Lower leg skin (tissue), 4 donors: ENCODE data around the gene METTL24. TPM values are rescaled to one million over a fixed set of nuclear protein-coding genes. Genes with fewer than 3 reads are reported as not detected.
"Not testable (repeated sequence)": the region's sequence is repeated elsewhere in the genome, so short reads cannot be mapped to it uniquely, and the experiment has no call there.

Experiments
- DNase-seq, 2 donors: peaks; one replicate each; pipeline ENCODE4 v3.0.0-alpha.2; 2019; ENCODE audit warnings: low spot score in 2 of 2
- H3K4me3 ChIP-seq: fragments of 200-600 bp; sonication (generic); 2 replicates; pipeline ENCODE4 v1.5.1; 2017; ENCODE audit warnings: mild to moderate bottlenecking, low read depth; ENCODE audit not compliant: poor library complexity, severe bottlenecking
- POLR2A ChIP-seq, 2 donors: fragments of 450-650 bp; IDR thresholded peaks; one replicate each; pipeline ENCODE4 v1.6.1; 2016 to 2017; ENCODE audit warnings: antibody characterized with exemption in 2 of 2, mild to moderate bottlenecking in 1 of 2, moderate library complexity in 1 of 2
- WGBS, 2 donors: methylation state at CpG; one replicate each; pipeline ENCODE4 v1.1.5; 2018; 5-methylcytosine and 5-hydroxymethylcytosine counted together
- intact Hi-C: fragments of 100-400 bp; cut with DNase I; formaldehyde crosslinking; loops from one replicate; pipeline ENCODE4 v1.15.0; 2023; ENCODE audit warnings: low total_unique reads
- total RNA-seq, 4 donors: library from RNA; depleted of rRNA; stranded (reverse); fragments of >200 nt; gene quantifications; one replicate each; pipeline ENCODE4 v1.1.0, GENCODE V29; 2016
- TF ChIP-seq, protein P1 (sequence below), 3 donors: fragments of 450-650 bp; IDR thresholded peaks; one replicate each; pipeline ENCODE4 v1.5.1; 2016; ENCODE audit warnings: antibody characterized with exemption in 3 of 3, mild to moderate bottlenecking in 3 of 3, moderate library complexity in 2 of 3

METTL24 gene
- total RNA-seq, 4 donors from 2014 or later, result 0.22 to 2.5 (median 1.8) TPM; not detected in 1

DNA sequence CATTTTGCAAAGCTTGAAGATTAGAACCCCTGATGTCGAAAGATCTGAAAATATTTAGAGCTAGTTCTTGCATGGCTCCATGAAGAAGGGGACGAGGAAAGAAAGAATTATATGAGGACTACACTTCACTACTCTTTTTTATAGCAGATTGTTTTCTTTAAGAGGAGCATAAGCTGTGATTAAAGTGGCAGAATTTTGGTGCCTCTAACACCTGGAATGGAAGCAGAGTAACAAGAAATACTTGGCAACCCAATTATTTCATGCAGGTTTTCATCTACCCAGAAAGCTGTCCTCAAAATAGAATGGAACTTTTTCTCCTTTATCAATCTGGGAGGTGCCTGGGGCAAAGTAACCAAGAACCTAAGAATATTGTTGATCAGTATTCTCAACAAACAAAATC is 4.0 kb downstream of the METTL24 start:
- no peak for DNase-seq
- H3K4me3 ChIP-seq, result no peak overlapping the region
- TF ChIP-seq, protein P1, sequence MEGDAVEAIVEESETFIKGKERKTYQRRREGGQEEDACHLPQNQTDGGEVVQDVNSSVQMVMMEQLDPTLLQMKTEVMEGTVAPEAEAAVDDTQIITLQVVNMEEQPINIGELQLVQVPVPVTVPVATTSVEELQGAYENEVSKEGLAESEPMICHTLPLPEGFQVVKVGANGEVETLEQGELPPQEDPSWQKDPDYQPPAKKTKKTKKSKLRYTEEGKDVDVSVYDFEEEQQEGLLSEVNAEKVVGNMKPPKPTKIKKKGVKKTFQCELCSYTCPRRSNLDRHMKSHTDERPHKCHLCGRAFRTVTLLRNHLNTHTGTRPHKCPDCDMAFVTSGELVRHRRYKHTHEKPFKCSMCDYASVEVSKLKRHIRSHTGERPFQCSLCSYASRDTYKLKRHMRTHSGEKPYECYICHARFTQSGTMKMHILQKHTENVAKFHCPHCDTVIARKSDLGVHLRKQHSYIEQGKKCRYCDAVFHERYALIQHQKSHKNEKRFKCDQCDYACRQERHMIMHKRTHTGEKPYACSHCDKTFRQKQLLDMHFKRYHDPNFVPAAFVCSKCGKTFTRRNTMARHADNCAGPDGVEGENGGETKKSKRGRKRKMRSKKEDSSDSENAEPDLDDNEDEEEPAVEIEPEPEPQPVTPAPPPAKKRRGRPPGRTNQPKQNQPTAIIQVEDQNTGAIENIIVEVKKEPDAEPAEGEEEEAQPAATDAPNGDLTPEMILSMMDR (IDR thresholded peaks at IDR 0.05), result no peak
- TF ChIP-seq POLR2A (IDR thresholded peaks at IDR 0.05), result no peak
- intact Hi-C loops, result no loop called here
- WGBS, 2 donors, result 93 to 96% methylated on average over 2 of the region's 2 CpGs

DNA sequence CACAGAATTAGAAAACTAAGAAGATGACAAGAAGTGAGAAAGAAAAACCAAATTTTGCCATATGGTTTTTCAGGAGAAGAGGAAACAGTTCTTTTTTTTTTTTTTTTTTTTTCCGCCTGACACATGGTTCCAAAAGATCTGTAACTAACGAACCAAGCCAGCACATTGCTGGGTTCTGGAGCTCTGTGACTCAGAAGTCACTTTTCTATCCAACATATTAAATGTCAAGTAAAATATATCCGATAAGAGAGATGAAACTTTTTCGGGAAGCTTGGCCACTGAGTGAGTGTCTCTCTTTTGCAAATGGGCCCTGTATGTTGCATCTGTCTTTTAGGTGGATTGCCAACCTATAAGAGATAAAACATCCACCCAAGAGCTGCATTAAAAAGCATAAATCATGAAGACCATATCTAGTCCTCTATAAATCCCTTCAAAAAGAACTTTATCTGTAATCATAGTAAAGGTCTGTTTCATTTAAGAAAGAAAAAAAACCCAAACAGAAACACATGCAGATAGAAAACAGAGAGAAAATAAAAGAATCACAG is 4.6 kb downstream of the METTL24 start:
- TF ChIP-seq, protein P1 (IDR thresholded peaks at IDR 0.05), result no peak
- no peak for TF ChIP-seq POLR2A (IDR thresholded peaks at IDR 0.05)
- H3K4me3 ChIP-seq, result no peak overlapping the region
- DNase-seq, result no peak
- 56 to 63% methylated on average over 4 of the region's 4 CpGs for WGBS, 2 donors
- intact Hi-C loops, result no loop called here

DNA sequence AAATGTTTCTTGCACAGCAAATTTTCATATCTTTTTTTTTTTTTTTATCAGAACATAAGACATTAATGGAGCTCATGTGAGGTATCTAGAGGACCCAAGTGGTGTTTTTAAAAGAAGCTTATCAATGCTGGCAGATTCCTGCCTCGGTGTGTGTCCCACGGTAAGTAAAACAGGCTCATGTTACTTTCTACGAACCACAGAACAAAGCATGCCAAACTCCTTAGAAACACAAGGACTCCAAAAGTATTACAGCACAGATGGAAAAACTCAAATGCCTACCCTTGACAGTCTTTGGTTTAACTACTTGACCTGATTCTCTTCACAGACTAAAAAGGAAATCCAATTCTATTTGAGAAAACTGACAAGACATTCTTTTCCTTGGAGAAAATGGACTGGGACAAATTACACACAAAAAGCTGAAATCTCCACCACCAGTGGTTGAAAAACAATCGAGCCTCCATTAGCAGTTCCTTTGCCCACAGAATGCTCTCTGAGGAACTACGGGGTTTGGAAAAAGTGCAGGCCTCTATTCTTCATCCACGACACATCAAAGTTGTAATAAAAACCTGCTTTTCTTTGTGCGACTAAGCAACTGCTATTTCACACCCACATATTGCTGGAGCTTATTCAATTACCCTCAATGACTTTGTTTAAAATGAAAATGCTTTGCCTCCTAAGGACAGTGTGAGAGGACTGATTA is 5.4 kb downstream of the METTL24 start:
- H3K4me3 ChIP-seq, result no peak overlapping the region
- intact Hi-C loops, result no loop called here
- 52 to 60% methylated on average over 7 of the region's 7 CpGs for WGBS, 2 donors
- no peak for TF ChIP-seq POLR2A (IDR thresholded peaks at IDR 0.05)
- TF ChIP-seq, protein P1 (IDR thresholded peaks at IDR 0.05), result no peak
- DNase-seq, result no peak

DNA sequence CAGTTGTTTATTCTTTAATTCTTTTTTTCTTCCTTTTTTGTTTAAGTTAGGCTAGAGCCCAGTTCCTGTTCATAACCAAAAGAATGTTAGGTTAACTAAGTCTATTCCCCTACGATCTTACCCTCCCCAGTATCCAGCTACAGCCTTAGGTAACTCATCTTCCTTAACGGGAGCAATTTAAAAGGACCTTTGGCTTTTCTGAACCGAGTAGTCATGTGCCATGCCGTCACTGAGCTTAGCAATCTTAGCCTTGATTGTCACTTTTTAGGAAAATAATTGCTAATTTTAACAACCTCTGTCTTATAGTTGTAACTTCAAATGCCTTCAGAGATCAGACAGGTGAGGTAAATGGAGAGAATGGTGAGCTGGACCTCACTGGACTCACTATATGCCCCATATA is 6.2 kb downstream of the METTL24 start:
- WGBS, 2 donors, result 75 to 84% methylated on average over 4 of the region's 4 CpGs
- intact Hi-C loops, result no loop called here
- no peak overlapping the region for H3K4me3 ChIP-seq
- TF ChIP-seq POLR2A (IDR thresholded peaks at IDR 0.05), result no peak
- TF ChIP-seq, protein P1 (IDR thresholded peaks at IDR 0.05), result no peak
- DNase-seq, result no peak

DNA sequence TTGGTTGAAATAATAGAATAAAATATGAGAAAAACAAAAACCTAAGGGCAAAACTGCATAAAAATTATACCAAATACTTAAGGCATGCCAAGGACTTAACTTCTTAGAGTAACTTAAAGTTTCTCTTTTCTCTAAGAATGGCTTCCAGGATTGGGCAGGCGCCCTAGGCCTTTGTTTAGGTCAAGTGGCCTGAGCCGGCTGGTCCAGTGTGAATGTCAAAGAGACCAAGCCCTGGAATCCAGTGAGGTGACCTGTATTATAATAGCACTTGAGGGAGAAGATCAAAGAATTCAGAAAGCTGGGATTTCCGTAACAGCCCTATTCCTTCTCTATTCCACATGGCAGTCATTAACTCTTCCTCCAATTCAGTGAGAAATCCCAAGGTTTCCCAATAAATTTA is 6.6 kb downstream of the METTL24 start:
- TF ChIP-seq, protein P1 (IDR thresholded peaks at IDR 0.05), result no peak
- no peak for TF ChIP-seq POLR2A (IDR thresholded peaks at IDR 0.05)
- H3K4me3 ChIP-seq, result no peak overlapping the region
- intact Hi-C loops, result no loop called here
- DNase-seq, result no peak
- 80 to 89% methylated on average over 3 of the region's 3 CpGs for WGBS, 2 donors

DNA sequence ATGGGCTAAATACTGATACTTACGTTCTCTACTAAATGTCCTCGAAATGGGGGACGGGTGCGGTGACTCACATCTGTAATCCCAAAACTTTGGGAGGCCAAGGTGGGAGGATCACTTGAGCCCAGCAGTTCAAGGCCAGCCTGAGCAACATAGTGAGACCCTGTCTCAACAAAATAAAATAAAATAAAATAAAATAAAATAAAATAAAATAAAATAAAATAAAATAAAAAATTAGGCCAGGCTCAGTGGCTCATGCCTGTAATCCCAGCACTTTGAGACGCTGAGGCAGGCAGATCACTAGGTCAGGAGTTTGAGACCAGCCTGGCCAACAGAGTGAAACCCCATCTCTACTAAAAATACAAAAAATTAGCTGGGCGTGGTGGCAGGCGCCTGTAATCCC is 7.6 kb downstream of the METTL24 start:
- H3K4me3 ChIP-seq, DNase-seq, intact Hi-C loops: not testable (repeated sequence)
- WGBS, 2 donors, result 94 to 95% methylated on average over 7 of the region's 7 CpGs
